ENCODE measurements around the gene ACTG1. TPM values are rescaled to one million over a fixed set of nuclear protein-coding genes. Genes with fewer than 3 reads are reported as not detected.

ACTG1 gene
- total and polyA plus RNA-seq, 11 donors: 149 to 1,653 (median 423) TPM

- WGBS, 4 donors: 69 to 80% (median 73%) methylated on average over 9 to 14 of the region's 14 CpGs
- intact Hi-C loops (cut with DNase I): loop anchor here in 3 of 10 donors (5.0 to 10.0 kb wide), 2 partner anchors 62 to 195 kb away; partner anchors contain the start of genes SLC38A10 (in 2 of the 3) and FAAP100 (in 1 of the 3)
- Histone ChIP-seq H3K27me3 (no peaks in the 10 kb centered on the region), H3K4me3 (no peak overlapping the region), H3K27ac (no peak overlapping the region), H3K4me1 (peaks cover 0 to 27% (median 15%) of the 10 kb centered on the region in 12 donors), H3K9me3 (no peaks in the 10 kb centered on the region), H3K36me3 (no peaks in the 10 kb centered on the region)
- TF ChIP-seq POLR2A (IDR thresholded peaks at IDR 0.05) (no peak), CTCF (IDR thresholded peaks at IDR 0.05) (no peak)
- no peak for ATAC-seq
- no peak for DNase-seq
These were observed 22.3 kb downstream of the ACTG1 start for GRCh38 chr17:81489998-81490992.

- Histone ChIP-seq H3K36me3 (no peaks in the 10 kb centered on the region), H3K27me3 (no peaks in the 10 kb centered on the region), H3K9me3 (no peaks in the 10 kb centered on the region), H3K4me3 (peak overlapping the region in 4 of 12 donors; percentile 10 to 81 (median 74)), H3K27ac (no peak overlapping the region), H3K4me1 (peaks cover 0 to 33% (median 18%) of the 10 kb centered on the region in 12 donors)
- WGBS, 4 donors: 65 to 75% (median 72%) methylated on average over 16 to 27 of the region's 27 CpGs
- intact Hi-C loops (cut with DNase I): loop anchor here in 3 of 10 donors (5.0 to 10.0 kb wide), 2 partner anchors 63 to 195 kb away; partner anchors contain the start of genes SLC38A10 (in 2 of the 3) and FAAP100 (in 1 of the 3)
- no peak for DNase-seq
- ATAC-seq: no peak
- no peak for TF ChIP-seq POLR2A (IDR thresholded peaks at IDR 0.05)
- TF ChIP-seq CTCF (IDR thresholded peaks at IDR 0.05): no peak
These were observed 23.3 kb downstream of the ACTG1 start for GRCh38 chr17:81489012-81489997.

DNA sequence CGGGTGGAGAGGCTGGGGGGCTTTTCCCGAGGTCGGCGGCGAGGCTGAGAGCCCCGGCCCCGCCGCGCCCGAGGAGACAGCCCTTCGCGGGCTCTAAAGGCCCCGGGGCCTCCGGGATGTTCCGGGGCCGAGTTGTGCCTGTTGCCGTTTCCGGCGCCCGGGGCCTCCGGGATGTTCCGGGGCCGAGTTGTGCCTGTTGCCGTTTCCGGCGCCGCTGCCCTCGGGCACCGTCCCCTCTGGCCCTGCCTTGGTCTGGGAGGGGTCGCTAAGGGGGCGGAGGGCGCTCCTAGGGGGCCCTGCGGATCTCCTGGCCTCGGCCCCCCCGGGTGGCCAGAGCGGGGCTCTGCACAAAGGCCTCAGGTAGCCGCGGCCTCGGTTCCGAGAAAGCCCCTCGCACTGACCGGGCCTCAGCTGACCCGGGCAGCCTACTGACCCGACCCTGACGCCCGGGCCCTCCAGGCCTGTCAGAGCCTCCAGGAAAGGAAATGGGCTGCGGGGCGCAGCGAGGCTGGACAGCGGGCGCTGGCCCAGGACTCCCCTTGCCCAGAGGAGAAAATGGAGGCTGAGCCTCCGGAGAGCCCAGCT, 24.2 kb downstream of the ACTG1 start:
- 10 to 52% (median 16%) methylated on average over 17 to 52 of the region's 52 CpGs for WGBS, 4 donors
- intact Hi-C loops (cut with DNase I): loop anchor here in 4 of 10 donors (1.0 to 10.0 kb wide), 3 partner anchors 21 to 194 kb away; partner anchors contain the start of genes SLC38A10 (in 2 of the 4) and FAAP100 (in 1 of the 4)
- peaks cover 0 to 41% (median 25%) of the 10 kb centered on the region in 12 donors for H3K4me1 ChIP-seq

More for the DNA sequence above, 24.2 kb downstream of the ACTG1 start:
- Histone ChIP-seq H3K36me3 (no peaks in the 10 kb centered on the region), H3K4me3 (peak overlapping the region; percentile 56 to 91 (median 78)), H3K9me3 (no peaks in the 10 kb centered on the region), H3K27me3 (no peaks in the 10 kb centered on the region), H3K27ac (peak overlapping the region; percentile 26 to 98 (median 91))
- DNase-seq (no peak), ATAC-seq (peak in 2 of 4 donors; percentile 2 to 22)
- peak in 1 of 12 donors; percentile 8 for TF ChIP-seq CTCF (IDR thresholded peaks at IDR 0.05)
- no peak for TF ChIP-seq POLR2A (IDR thresholded peaks at IDR 0.05)
